MCF 10A (cell line): ENCODE results near the gene KMT2C. TPM values are rescaled to one million over a fixed set of nuclear protein-coding genes. Genes with fewer than 3 reads are reported as not detected.
A peak's percentile ranks its signal among the peaks of the same experiment; 100 is the strongest.

Source experiments
- BruUV-seq: library from RNA; stranded (reverse); fragments of 400-500 nt; replicated peaks from 2 replicates; lab custom pipeline; 2021; lab: Mats Ljungman, UMichigan
- CTCF ChIA-PET: fragments of 300-600 bp; sonication (Branson Sonifier 250); formaldehyde crosslinking; extraction: SDS; loops from one replicate; lab custom pipeline; 2021; ENCODE audit warnings: antibody characterized with exemption, inconsistent platforms; lab: Yijun Ruan, JAX
- POLR2A ChIA-PET: fragments of 300-600, 350-650 bp; sonication (Branson Sonifier 250); formaldehyde crosslinking; extraction: SDS; loops from one replicate; lab custom pipeline; 2020; ENCODE audit warnings: antibody characterized with exemption, inconsistent platforms; lab: Yijun Ruan, JAX
- DNase-seq: peaks from one replicate; pipeline ENCODE4 v3.0.0-alpha.2; 2018; ENCODE audit not compliant: unreplicated experiment
- H3K27ac Mint-ChIP-seq: one replicate; pipeline ENCODE4 v1.8.0; 2022; ENCODE audit warnings: mild to moderate bottlenecking, low read depth, mixed read lengths; ENCODE audit not compliant: unreplicated experiment
- H3K27me3 Mint-ChIP-seq: one replicate; pipeline ENCODE4 v1.8.0; 2022; ENCODE audit warnings: mixed read lengths; ENCODE audit not compliant: insufficient read depth, unreplicated experiment
- H3K36me3 Mint-ChIP-seq: one replicate; pipeline ENCODE4 v1.8.0; 2022; ENCODE audit warnings: mild to moderate bottlenecking, moderate library complexity, mixed read lengths; ENCODE audit not compliant: insufficient read depth, unreplicated experiment
- H3K4me1 Mint-ChIP-seq: one replicate; pipeline ENCODE4 v1.8.0; 2022; ENCODE audit warnings: mixed read lengths; ENCODE audit not compliant: insufficient read depth, unreplicated experiment
- H3K4me3 Mint-ChIP-seq: one replicate; pipeline ENCODE4 v1.8.0; 2022; ENCODE audit warnings: mild to moderate bottlenecking, moderate library complexity, mixed read lengths; ENCODE audit not compliant: unreplicated experiment
- H3K9me3 Mint-ChIP-seq: one replicate; pipeline ENCODE4 v1.8.0; 2022; ENCODE audit warnings: mixed read lengths; ENCODE audit not compliant: unreplicated experiment
- CTCF ChIP-seq: fragments of 200-600 bp; IDR thresholded peaks from one replicate; pipeline ENCODE4 v1.8.0; 2022; ENCODE audit warnings: antibody characterized with exemption, mild to moderate bottlenecking; ENCODE audit not compliant: unreplicated experiment
- intact Hi-C: fragments of 100-400 bp; cut with micrococcal nuclease; formaldehyde crosslinking; loops from 2 replicates; pipeline ENCODE4 v1.14.1; 2022
- total RNA-seq: library from RNA; stranded (reverse); gene quantifications from 2 replicates; pipeline ENCODE4 v1.2.3, GENCODE V29; 2022

The KMT2C gene
- total RNA-seq, 1 experiment from 2014 or later: 54.6 TPM

- Mint-ChIP-seq H3K4me1 (peaks cover 36% of the 10 kb centered on the region), H3K27ac (no peak overlapping the region), H3K27me3 (no peaks in the 10 kb centered on the region), H3K36me3 (no peaks in the 10 kb centered on the region), H3K9me3 (no peaks in the 10 kb centered on the region), H3K4me3 (no peak overlapping the region)
- BruUV-seq: no TSS peak
- no peak for DNase-seq
- no peak for TF ChIP-seq CTCF
- intact Hi-C loops: no loop called here
- POLR2A ChIA-PET: interaction anchor here (0.7 kb wide), 1 partner anchor 400 kb away, joined by 3 read pairs; no protein-coding TSS in a partner anchor
- CTCF ChIA-PET: interaction anchor here (0.8 to 1.1 kb wide), 2 partner anchors 24 to 25 kb away, joined by 3 read pairs; no protein-coding TSS in a partner anchor
Measured at GRCh38 chr7:152365982-152366603, 69.7 kb downstream of the KMT2C start.

- CTCF ChIA-PET: interaction anchor here (0.6 to 1.1 kb wide), 2 partner anchors 9 to 190 kb away, joined by 3 to 5 read pairs; no protein-coding TSS in a partner anchor
- no TSS peak for BruUV-seq
- H3K27me3 Mint-ChIP-seq: no peaks in the 10 kb centered on the region
- no peak for DNase-seq
- H3K36me3 Mint-ChIP-seq: no peaks in the 10 kb centered on the region
- intact Hi-C loops: no loop called here
- H3K4me3 Mint-ChIP-seq: no peak overlapping the region
- peaks cover 25% of the 10 kb centered on the region for H3K4me1 Mint-ChIP-seq
- H3K27ac Mint-ChIP-seq: no peak overlapping the region
- POLR2A ChIA-PET: no interaction called here
- H3K9me3 Mint-ChIP-seq: no peaks in the 10 kb centered on the region
- TF ChIP-seq CTCF: no peak
Measured at GRCh38 chr7:152363798-152364197, 72.0 kb downstream of the KMT2C start.

- Mint-ChIP-seq H3K36me3 (no peaks in the 10 kb centered on the region), H3K27ac (no peak overlapping the region), H3K4me1 (peaks cover 19% of the 10 kb centered on the region), H3K9me3 (no peaks in the 10 kb centered on the region), H3K4me3 (no peak overlapping the region), H3K27me3 (no peaks in the 10 kb centered on the region)
- no peak for DNase-seq
- no TSS peak for BruUV-seq
- CTCF ChIA-PET: no interaction called here
- intact Hi-C loops: no loop called here
- no peak for TF ChIP-seq CTCF
- POLR2A ChIA-PET: interaction anchor here (0.6 kb wide), 1 partner anchor 198 kb away, joined by 3 read pairs; no protein-coding TSS in a partner anchor
Measured at GRCh38 chr7:152362128-152362926, 73.5 kb downstream of the KMT2C start.

GRCh38 chr7:152355474-152356057, 80.2 kb downstream of the KMT2C start:
- ChIA-PET POLR2A (interaction anchor here (0.7 to 1.6 kb wide), 4 partner anchors 14 to 109 kb away, joined by 3 to 5 read pairs (median 3); no protein-coding TSS in a partner anchor), CTCF (interaction anchor here (0.5 to 1.6 kb wide), 4 partner anchors 8 to 49 kb away, joined by 3 to 7 read pairs (median 5); no protein-coding TSS in a partner anchor)
- intact Hi-C loops: no loop called here
- H3K27me3 Mint-ChIP-seq: no peaks in the 10 kb centered on the region
- H3K27ac Mint-ChIP-seq: no peak overlapping the region
- H3K4me3 Mint-ChIP-seq: no peak overlapping the region
- H3K9me3 Mint-ChIP-seq: no peaks in the 10 kb centered on the region
- TSS peak; percentile 2 for BruUV-seq
- DNase-seq: no peak
- no peak for TF ChIP-seq CTCF
- peaks cover 12% of the 10 kb centered on the region for H3K4me1 Mint-ChIP-seq
- H3K36me3 Mint-ChIP-seq: peaks cover 14% of the 10 kb centered on the region
